SU-DHL-6 (cell line): ENCODE data around the gene SUGCT.

ENCODE experiments used
- CTCF ChIP-seq: fragments of 200-600 bp; sonication (generic); IDR thresholded peaks from one replicate; pipeline ENCODE4 v1.5.1; 2017; ENCODE audit warnings: antibody characterized with exemption, mild to moderate bottlenecking, low read length, moderate library complexity; ENCODE audit not compliant: insufficient read depth, poor library complexity, severe bottlenecking
- EZH2phosphoT487 ChIP-seq: fragments of 200-600 bp; sonication (generic), shearing (Covaris generic); conservative IDR thresholded peaks from 2 replicates; pipeline ENCODE4 v1.6.1; 2018; ENCODE audit warnings: mild to moderate bottlenecking, antibody characterized with exemption, low read length, moderate library complexity, mixed read lengths

- TF ChIP-seq CTCF, result no peak
- no peak for TF ChIP-seq EZH2phosphoT487
These were observed 410.9 kb downstream of the SUGCT start for GRCh38 chr7:40545739-40546138.
